Lower leg skin (tissue), 4 donors: ENCODE data around the gene BDKRB2. TPM values are rescaled to one million over a fixed set of nuclear protein-coding genes. Genes with fewer than 3 reads are reported as not detected.

Source experiments
- DNase-seq, 2 donors: peaks; one replicate each; pipeline ENCODE4 v3.0.0-alpha.2; 2019; ENCODE audit warnings: low spot score in 2 of 2
- H3K4me3 ChIP-seq: fragments of 200-600 bp; sonication (generic); 2 replicates; pipeline ENCODE4 v1.5.1; 2017; ENCODE audit warnings: mild to moderate bottlenecking, low read depth; ENCODE audit not compliant: poor library complexity, severe bottlenecking
- POLR2A ChIP-seq, 2 donors: fragments of 450-650 bp; IDR thresholded peaks; one replicate each; pipeline ENCODE4 v1.6.1; 2016 to 2017; ENCODE audit warnings: antibody characterized with exemption in 2 of 2, mild to moderate bottlenecking in 1 of 2, moderate library complexity in 1 of 2
- whole genome bisulfite sequencing, 2 donors: methylation state at CpG; one replicate each; pipeline ENCODE4 v1.1.5; 2018; 5-methylcytosine and 5-hydroxymethylcytosine counted together
- intact Hi-C: fragments of 100-400 bp; cut with DNase I; formaldehyde crosslinking; loops from one replicate; pipeline ENCODE4 v1.15.0; 2023; ENCODE audit warnings: low total_unique reads
- total RNA-seq, 4 donors: library from RNA; depleted of rRNA; stranded (reverse); fragments of >200 nt; gene quantifications; one replicate each; pipeline ENCODE4 v1.1.0, GENCODE V29; 2016
- TF ChIP-seq, protein P1 (sequence below), 3 donors: fragments of 450-650 bp; IDR thresholded peaks; one replicate each; pipeline ENCODE4 v1.5.1; 2016; ENCODE audit warnings: antibody characterized with exemption in 3 of 3, mild to moderate bottlenecking in 3 of 3, moderate library complexity in 2 of 3

Gene BDKRB2
- total RNA-seq, 4 donors from 2014 or later, result 8.3 to 14.8 (median 9.4) TPM

- WGBS, 2 donors, result 60 to 65% methylated on average over 8 of the region's 8 CpGs
- TF ChIP-seq POLR2A (IDR thresholded peaks at IDR 0.05), result no peak
- TF ChIP-seq, protein P1, sequence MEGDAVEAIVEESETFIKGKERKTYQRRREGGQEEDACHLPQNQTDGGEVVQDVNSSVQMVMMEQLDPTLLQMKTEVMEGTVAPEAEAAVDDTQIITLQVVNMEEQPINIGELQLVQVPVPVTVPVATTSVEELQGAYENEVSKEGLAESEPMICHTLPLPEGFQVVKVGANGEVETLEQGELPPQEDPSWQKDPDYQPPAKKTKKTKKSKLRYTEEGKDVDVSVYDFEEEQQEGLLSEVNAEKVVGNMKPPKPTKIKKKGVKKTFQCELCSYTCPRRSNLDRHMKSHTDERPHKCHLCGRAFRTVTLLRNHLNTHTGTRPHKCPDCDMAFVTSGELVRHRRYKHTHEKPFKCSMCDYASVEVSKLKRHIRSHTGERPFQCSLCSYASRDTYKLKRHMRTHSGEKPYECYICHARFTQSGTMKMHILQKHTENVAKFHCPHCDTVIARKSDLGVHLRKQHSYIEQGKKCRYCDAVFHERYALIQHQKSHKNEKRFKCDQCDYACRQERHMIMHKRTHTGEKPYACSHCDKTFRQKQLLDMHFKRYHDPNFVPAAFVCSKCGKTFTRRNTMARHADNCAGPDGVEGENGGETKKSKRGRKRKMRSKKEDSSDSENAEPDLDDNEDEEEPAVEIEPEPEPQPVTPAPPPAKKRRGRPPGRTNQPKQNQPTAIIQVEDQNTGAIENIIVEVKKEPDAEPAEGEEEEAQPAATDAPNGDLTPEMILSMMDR (IDR thresholded peaks at IDR 0.05), result no peak
- H3K4me3 ChIP-seq, result no peak overlapping the region
- DNase-seq, result no peak
- intact Hi-C loops, result no loop called here
Observed at GRCh38 chr14:96270565-96271420, 66.2 kb downstream of the BDKRB2 start.

DNA sequence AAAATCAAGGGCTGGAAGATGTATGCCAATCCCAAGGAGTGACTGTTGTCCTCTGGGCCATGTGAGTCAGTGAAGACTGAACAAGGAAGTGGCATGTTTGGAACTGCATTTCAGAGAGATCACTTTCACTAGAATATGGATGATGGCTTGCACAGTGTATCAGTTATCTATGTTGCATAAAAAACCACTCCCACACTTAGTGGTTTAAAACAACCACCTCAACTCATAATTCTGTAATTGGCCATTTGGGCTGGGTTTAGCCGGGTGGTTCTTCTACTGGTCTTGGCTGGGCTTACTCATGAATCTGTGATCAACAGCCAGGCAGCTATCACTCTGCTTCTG is 66.8 kb downstream of the BDKRB2 start:
- TF ChIP-seq, protein P1 (IDR thresholded peaks at IDR 0.05), result no peak
- no peak for TF ChIP-seq POLR2A (IDR thresholded peaks at IDR 0.05)
- intact Hi-C loops, result no loop called here
- no peak for DNase-seq
- WGBS, 2 donors, result 53 to 60% methylated on average over 1 of the region's 1 CpG
- no peak overlapping the region for H3K4me3 ChIP-seq

- intact Hi-C loops, result no loop called here
Observed at GRCh38 chr14:96272777-96273473, 68.3 kb downstream of the BDKRB2 start.

DNA sequence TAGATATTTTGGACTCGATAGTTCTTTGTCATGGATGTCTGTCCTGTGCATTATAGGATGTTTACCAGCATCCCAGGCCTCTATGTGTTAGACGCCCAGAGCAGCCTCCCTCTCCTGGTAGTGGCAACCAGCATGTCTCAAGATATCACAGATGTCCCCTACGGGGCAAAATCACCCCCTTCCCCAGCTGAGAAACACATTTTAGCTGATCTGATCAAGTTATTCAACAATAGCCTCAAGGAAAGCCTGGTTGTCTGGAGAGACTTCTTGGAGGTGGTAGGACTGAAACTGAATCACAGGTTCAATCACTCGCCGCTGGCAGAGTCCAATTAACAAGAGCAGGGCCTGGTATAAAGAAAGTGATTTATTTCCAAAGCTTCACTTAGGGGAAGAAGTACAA is 69.0 kb downstream of the BDKRB2 start:
- no peak for TF ChIP-seq POLR2A (IDR thresholded peaks at IDR 0.05)
- TF ChIP-seq, protein P1 (IDR thresholded peaks at IDR 0.05), result no peak
- intact Hi-C loops, result no loop called here
- 58 to 73% methylated on average over 5 of the region's 5 CpGs for WGBS, 2 donors
- no peak for DNase-seq
- H3K4me3 ChIP-seq, result no peak overlapping the region

More at GRCh38 chr14:96272777-96273473, 68.3 kb downstream of the BDKRB2 start:
- WGBS, 2 donors, result 20 to 32% methylated on average over 3 of the region's 3 CpGs
- TF ChIP-seq, protein P1 (IDR thresholded peaks at IDR 0.05), result no peak
- TF ChIP-seq POLR2A (IDR thresholded peaks at IDR 0.05), result no peak
- DNase-seq, result peak in 1 of 2 donors; percentile 37
- no peak overlapping the region for H3K4me3 ChIP-seq

DNA sequence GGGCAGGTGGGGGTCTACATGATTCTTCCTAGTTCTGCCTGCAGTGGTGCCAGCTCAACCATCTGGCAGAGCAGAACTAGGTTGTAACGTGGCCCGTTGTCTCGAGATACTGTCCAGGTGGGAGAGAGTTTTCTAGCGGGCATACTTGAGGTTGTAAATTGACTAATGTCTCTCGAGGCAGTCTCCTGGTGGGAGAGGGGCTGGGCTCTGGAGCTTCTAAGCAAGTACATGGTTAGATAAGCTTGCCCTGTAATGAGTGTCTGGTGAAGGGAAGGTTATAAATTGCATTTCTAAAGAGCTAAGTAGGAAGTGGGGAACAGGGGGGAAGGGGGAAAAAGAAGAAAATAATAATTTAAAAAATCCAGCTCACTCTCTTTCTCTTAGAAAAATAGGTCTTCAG is 69.5 kb downstream of the BDKRB2 start:
- TF ChIP-seq POLR2A (IDR thresholded peaks at IDR 0.05), result no peak
- TF ChIP-seq, protein P1 (IDR thresholded peaks at IDR 0.05), result no peak
- WGBS, 2 donors, result 55 to 63% methylated on average over 5 of the region's 5 CpGs
- no peak for DNase-seq
- intact Hi-C loops, result no loop called here
- no peak overlapping the region for H3K4me3 ChIP-seq
